Glutamatergic neuron (in vitro differentiated cells): ENCODE results near the gene CEP126. TPM values are rescaled to one million over a fixed set of nuclear protein-coding genes. Genes with fewer than 3 reads are reported as not detected.

Experiments
- DNase-seq: peaks from one replicate; pipeline ENCODE4 v3.0.0; 2022
- H3K27ac Mint-ChIP-seq: one replicate; pipeline ENCODE4 v1.8.0; 2020; ENCODE audit warnings: mild to moderate bottlenecking, mixed read lengths, inconsistent platforms; ENCODE audit not compliant: unreplicated experiment
- H3K27me3 Mint-ChIP-seq: one replicate; pipeline ENCODE4 v1.8.0; 2020; ENCODE audit warnings: mild to moderate bottlenecking, moderate library complexity, mixed read lengths, inconsistent platforms; ENCODE audit not compliant: unreplicated experiment
- H3K36me3 Mint-ChIP-seq: one replicate; pipeline ENCODE4 v1.8.0; 2020; ENCODE audit warnings: mild to moderate bottlenecking, mixed read lengths, inconsistent platforms; ENCODE audit not compliant: unreplicated experiment
- H3K4me1 Mint-ChIP-seq: one replicate; pipeline ENCODE4 v1.8.0; 2020; ENCODE audit warnings: mild to moderate bottlenecking, low read depth, mixed read lengths, inconsistent platforms; ENCODE audit not compliant: unreplicated experiment
- H3K4me3 Mint-ChIP-seq: one replicate; pipeline ENCODE4 v1.8.0; 2020; ENCODE audit warnings: mild to moderate bottlenecking, mixed read lengths, inconsistent platforms; ENCODE audit not compliant: unreplicated experiment
- H3K9me3 Mint-ChIP-seq: one replicate; pipeline ENCODE4 v1.8.0; 2020; ENCODE audit warnings: mild to moderate bottlenecking, moderate library complexity, mixed read lengths, inconsistent platforms; ENCODE audit not compliant: unreplicated experiment
- CTCF ChIP-seq: fragments of 200-600 bp; sonication (generic); IDR thresholded peaks from one replicate; pipeline ENCODE4 v1.5.0; 2021; ENCODE audit not compliant: partially characterized antibody, unreplicated experiment
- total RNA-seq: library from RNA; stranded (reverse); fragmentation: NEBNext Ultra II Directional; extraction: Animal tissue kit (Norgen Biotek cat#: 25700); gene quantifications from one replicate; pipeline ENCODE4 v1.2.1, GENCODE V29; 2021; ENCODE audit not compliant: unreplicated experiment

Gene CEP126
- total RNA-seq, 1 donor from 2014 or later = 3.9 TPM

GRCh38 chr11:102026217-102026616 lies 111.4 kb downstream of the CEP126 start:
- DNase-seq = no peak
- Mint-ChIP-seq H3K27me3 (peaks cover 1% of the 10 kb centered on the region), H3K4me1 (peaks cover 1% of the 10 kb centered on the region), H3K4me3 (no peak overlapping the region), H3K9me3 (peaks cover 2% of the 10 kb centered on the region), H3K27ac (no peak overlapping the region), H3K36me3 (no peaks in the 10 kb centered on the region)
- TF ChIP-seq CTCF = no peak

GRCh38 chr11:102026959-102027358 lies 112.1 kb downstream of the CEP126 start:
- no peak for DNase-seq
- peaks cover 1% of the 10 kb centered on the region for H3K4me1 Mint-ChIP-seq
- H3K36me3 Mint-ChIP-seq = no peaks in the 10 kb centered on the region
- H3K27me3 Mint-ChIP-seq = peaks cover 1% of the 10 kb centered on the region
- no peak overlapping the region for H3K4me3 Mint-ChIP-seq
- no peak for TF ChIP-seq CTCF
- H3K27ac Mint-ChIP-seq = no peak overlapping the region
- peaks cover 2% of the 10 kb centered on the region for H3K9me3 Mint-ChIP-seq

- Mint-ChIP-seq H3K27me3 (no peaks in the 10 kb centered on the region), H3K36me3 (no peaks in the 10 kb centered on the region), H3K27ac (no peak overlapping the region), H3K4me3 (no peak overlapping the region), H3K9me3 (no peaks in the 10 kb centered on the region), H3K4me1 (no peaks in the 10 kb centered on the region)
- TF ChIP-seq CTCF = no peak
- DNase-seq = no peak
Measured at GRCh38 chr11:102036757-102037156, 121.9 kb downstream of the CEP126 start.

- Mint-ChIP-seq H3K4me3 (peak overlapping the region; percentile 86), H3K27ac (no peak overlapping the region), H3K9me3 (no peaks in the 10 kb centered on the region), H3K4me1 (no peaks in the 10 kb centered on the region), H3K36me3 (no peaks in the 10 kb centered on the region), H3K27me3 (no peaks in the 10 kb centered on the region)
- no peak for DNase-seq
- no peak for TF ChIP-seq CTCF
Measured at GRCh38 chr11:102046841-102047240, 132.0 kb downstream of the CEP126 start.

GRCh38 chr11:102047305-102047924 lies 132.6 kb downstream of the CEP126 start, which contains the start of gene CFAP300:
Gene CFAP300, plus strand, starts transcription at chr11:102047437. Its CDS starts 34 bp downstream, at chr11:102047471.
- Mint-ChIP-seq H3K4me1 (no peaks in the 10 kb centered on the region), H3K4me3 (peak within 1 kb of the TSS; percentile 86), H3K36me3 (no peaks in the 10 kb centered on the region), H3K27me3 (no peaks in the 10 kb centered on the region), H3K9me3 (no peaks in the 10 kb centered on the region), H3K27ac (peak within 1 kb of the TSS; percentile 62)
- DNase-seq = peak; percentile 93
- no peak for TF ChIP-seq CTCF
